GM19025 (cell line): ENCODE results near the gene STAT1.

Source experiments
- ATAC-seq: cut with Tn5 transposase; IDR thresholded peaks from one replicate; pipeline ENCODE4 v1.9.1; 2021; ENCODE audit warnings: mild to moderate bottlenecking, low read depth, moderate library complexity; ENCODE audit not compliant: unreplicated experiment

Gene STAT1

GRCh38 chr2:191013932-191014652 lies at the start of gene STAT1:
STAT1 (minus strand) TSS chr2:191014171; CDS start chr2:191010003, 4,168 bp downstream.
- ATAC-seq, result peak; percentile 85

- ATAC-seq, result no peak
Measured at GRCh38 chr2:191063584-191063983, 49.6 kb upstream of the STAT1 start.

- ATAC-seq, result no peak
Measured at GRCh38 chr2:191061381-191061980, 47.5 kb upstream of the STAT1 start.

- ATAC-seq, result no peak
Measured at GRCh38 chr2:191059308-191059707, 45.3 kb upstream of the STAT1 start.

- ATAC-seq, result no peak
Measured at GRCh38 chr2:191056228-191056627, 42.3 kb upstream of the STAT1 start.

- no peak for ATAC-seq
Measured at GRCh38 chr2:191053256-191053655, 39.3 kb upstream of the STAT1 start.

GRCh38 chr2:191051825-191052778 lies 38.1 kb upstream of the STAT1 start:
- ATAC-seq, result no peak

- no peak for ATAC-seq
Measured at GRCh38 chr2:191051177-191051576, 37.2 kb upstream of the STAT1 start.

- ATAC-seq, result no peak
Measured at GRCh38 chr2:191050640-191050987, 36.6 kb upstream of the STAT1 start.

- no peak for ATAC-seq
Measured at GRCh38 chr2:191049728-191050639, 36.0 kb upstream of the STAT1 start.

GRCh38 chr2:191048073-191048472 lies 34.1 kb upstream of the STAT1 start:
- ATAC-seq, result no peak

- ATAC-seq, result no peak
Measured at GRCh38 chr2:191045141-191045540, 31.2 kb upstream of the STAT1 start.

- ATAC-seq, result no peak
Measured at GRCh38 chr2:191043438-191043837, 29.5 kb upstream of the STAT1 start.

GRCh38 chr2:191041418-191042161 lies 27.6 kb upstream of the STAT1 start:
- no peak for ATAC-seq

- no peak for ATAC-seq
Measured at GRCh38 chr2:191039616-191040015, 25.6 kb upstream of the STAT1 start.

- no peak for ATAC-seq
Measured at GRCh38 chr2:191038741-191039140, 24.8 kb upstream of the STAT1 start.

GRCh38 chr2:191038241-191038725 lies 24.3 kb upstream of the STAT1 start:
- no peak for ATAC-seq

GRCh38 chr2:191037351-191037750 lies 23.4 kb upstream of the STAT1 start:
- no peak for ATAC-seq

- ATAC-seq, result no peak
Measured at GRCh38 chr2:191036363-191036762, 22.4 kb upstream of the STAT1 start.
